ENCODE measurements around the gene PLEKHF1. TPM values are rescaled to one million over a fixed set of nuclear protein-coding genes. Genes with fewer than 3 reads are reported as not detected.

Gene PLEKHF1
- total and polyA plus RNA-seq, 4 donors = 9.9 to 17.5 (median 14.0) TPM

GRCh38 chr19:29695765-29696564 lies 30.7 kb downstream of the PLEKHF1 start:
- no peaks in the 10 kb centered on the region for H3K9me3 ChIP-seq (ENCODE audit: control insufficient read depth, low read length)
- H3K4me3 ChIP-seq (ENCODE audit: low read length in 2 of 2) = no peak overlapping the region
- H3K36me3 ChIP-seq (ENCODE audit: control insufficient read depth in 1 of 2, insufficient read depth in 2 of 2, low read length in 1 of 2) = no peaks in the 10 kb centered on the region
- no peak for ATAC-seq (ENCODE audit: low FRiP score)
- H3K4me1 ChIP-seq (ENCODE audit: control insufficient read depth in 1 of 2, insufficient read depth in 2 of 2, low read length in 2 of 2) = no peaks in the 10 kb centered on the region
- DNase-seq = peak; percentile 19 to 47
- 84% methylated on average over 6 of the region's 6 CpGs for WGBS, 2 donors
- H3K27me3 ChIP-seq (ENCODE audit: control insufficient read depth in 1 of 2, insufficient read depth in 2 of 2, low read length in 1 of 2) = no peaks in the 10 kb centered on the region
- no peak overlapping the region for H3K27ac ChIP-seq (ENCODE audit: low read depth in 1 of 2, low read length in 2 of 2)
- intact Hi-C loops (cut with DNase I) = no loop called here

GRCh38 chr19:29696565-29696846 lies 31.2 kb downstream of the PLEKHF1 start:
- Histone ChIP-seq H3K4me1 (ENCODE audit: control insufficient read depth in 1 of 2, insufficient read depth in 2 of 2, low read length in 2 of 2) (no peaks in the 10 kb centered on the region), H3K27me3 (ENCODE audit: control insufficient read depth in 1 of 2, insufficient read depth in 2 of 2, low read length in 1 of 2) (no peaks in the 10 kb centered on the region), H3K9me3 (ENCODE audit: control insufficient read depth, low read length) (no peaks in the 10 kb centered on the region), H3K4me3 (ENCODE audit: low read length in 2 of 2) (no peak overlapping the region), H3K27ac (ENCODE audit: low read depth in 1 of 2, low read length in 2 of 2) (no peak overlapping the region), H3K36me3 (ENCODE audit: control insufficient read depth in 1 of 2, insufficient read depth in 2 of 2, low read length in 1 of 2) (no peaks in the 10 kb centered on the region)
- intact Hi-C loops (cut with DNase I) = no loop called here
- peak in 1 of 2 donors; percentile 30 for DNase-seq
- WGBS, 2 donors = 50 to 94% methylated on average over 2 of the region's 2 CpGs
- ATAC-seq (ENCODE audit: low FRiP score) = no peak

GRCh38 chr19:29697523-29698261 lies 32.4 kb downstream of the PLEKHF1 start:
- no peak for ATAC-seq (ENCODE audit: low FRiP score)
- 77 to 95% methylated on average over 8 to 10 of the region's 10 CpGs for WGBS, 2 donors
- Histone ChIP-seq H3K4me1 (ENCODE audit: control insufficient read depth in 1 of 2, insufficient read depth in 2 of 2, low read length in 2 of 2) (no peaks in the 10 kb centered on the region), H3K27me3 (ENCODE audit: control insufficient read depth in 1 of 2, insufficient read depth in 2 of 2, low read length in 1 of 2) (no peaks in the 10 kb centered on the region), H3K27ac (ENCODE audit: low read depth in 1 of 2, low read length in 2 of 2) (no peak overlapping the region), H3K36me3 (ENCODE audit: control insufficient read depth in 1 of 2, insufficient read depth in 2 of 2, low read length in 1 of 2) (peaks cover 0 to 4% of the 10 kb centered on the region in 2 donors), H3K9me3 (ENCODE audit: control insufficient read depth, low read length) (no peaks in the 10 kb centered on the region), H3K4me3 (ENCODE audit: low read length in 2 of 2) (no peak overlapping the region)
- intact Hi-C loops (cut with DNase I) = no loop called here
- peak; percentile 26 to 53 for DNase-seq

- ATAC-seq (ENCODE audit: low FRiP score) = no peak
- no peaks in the 10 kb centered on the region for H3K9me3 ChIP-seq (ENCODE audit: control insufficient read depth, low read length)
- WGBS, 2 donors = 73 to 74% methylated on average over 5 of the region's 5 CpGs
- H3K36me3 ChIP-seq (ENCODE audit: control insufficient read depth in 1 of 2, insufficient read depth in 2 of 2, low read length in 1 of 2) = peaks cover 0 to 4% of the 10 kb centered on the region in 2 donors
- no peaks in the 10 kb centered on the region for H3K27me3 ChIP-seq (ENCODE audit: control insufficient read depth in 1 of 2, insufficient read depth in 2 of 2, low read length in 1 of 2)
- peak; percentile 17 to 40 for DNase-seq
- no peaks in the 10 kb centered on the region for H3K4me1 ChIP-seq (ENCODE audit: control insufficient read depth in 1 of 2, insufficient read depth in 2 of 2, low read length in 2 of 2)
- no peak overlapping the region for H3K27ac ChIP-seq (ENCODE audit: low read depth in 1 of 2, low read length in 2 of 2)
- H3K4me3 ChIP-seq (ENCODE audit: low read length in 2 of 2) = no peak overlapping the region
- intact Hi-C loops (cut with DNase I) = no loop called here
These were observed 34.6 kb downstream of the PLEKHF1 start for GRCh38 chr19:29699861-29700260.

- no peak for ATAC-seq (ENCODE audit: low FRiP score)
- Histone ChIP-seq H3K4me1 (ENCODE audit: control insufficient read depth in 1 of 2, insufficient read depth in 2 of 2, low read length in 2 of 2) (no peaks in the 10 kb centered on the region), H3K4me3 (ENCODE audit: low read length in 2 of 2) (no peak overlapping the region), H3K27me3 (ENCODE audit: control insufficient read depth in 1 of 2, insufficient read depth in 2 of 2, low read length in 1 of 2) (no peaks in the 10 kb centered on the region), H3K36me3 (ENCODE audit: control insufficient read depth in 1 of 2, insufficient read depth in 2 of 2, low read length in 1 of 2) (peaks cover 0 to 4% of the 10 kb centered on the region in 2 donors), H3K9me3 (ENCODE audit: control insufficient read depth, low read length) (no peaks in the 10 kb centered on the region), H3K27ac (ENCODE audit: low read depth in 1 of 2, low read length in 2 of 2) (no peak overlapping the region)
- DNase-seq = peak in 1 of 2 donors; percentile 18
- WGBS, 2 donors = 53 to 66% methylated on average over 6 of the region's 6 CpGs
- intact Hi-C loops (cut with DNase I) = no loop called here
These were observed 35.2 kb downstream of the PLEKHF1 start for GRCh38 chr19:29700498-29700897.

- intact Hi-C loops (cut with DNase I) = no loop called here
- Histone ChIP-seq H3K36me3 (ENCODE audit: control insufficient read depth in 1 of 2, insufficient read depth in 2 of 2, low read length in 1 of 2) (peaks cover 0 to 4% of the 10 kb centered on the region in 2 donors), H3K9me3 (ENCODE audit: control insufficient read depth, low read length) (no peaks in the 10 kb centered on the region), H3K27me3 (ENCODE audit: control insufficient read depth in 1 of 2, insufficient read depth in 2 of 2, low read length in 1 of 2) (no peaks in the 10 kb centered on the region), H3K4me3 (ENCODE audit: low read length in 2 of 2) (no peak overlapping the region), H3K27ac (ENCODE audit: low read depth in 1 of 2, low read length in 2 of 2) (no peak overlapping the region), H3K4me1 (ENCODE audit: control insufficient read depth in 1 of 2, insufficient read depth in 2 of 2, low read length in 2 of 2) (no peaks in the 10 kb centered on the region)
- ATAC-seq (ENCODE audit: low FRiP score) = peak; percentile 36
- DNase-seq = peak; percentile 17 to 57
- WGBS, 2 donors = 87 to 89% methylated on average over 30 of the region's 30 CpGs
These were observed 37.1 kb downstream of the PLEKHF1 start for GRCh38 chr19:29702161-29702962.

- 92 to 94% methylated on average over 9 of the region's 9 CpGs for WGBS, 2 donors
- no peaks in the 10 kb centered on the region for H3K27me3 ChIP-seq (ENCODE audit: control insufficient read depth in 1 of 2, insufficient read depth in 2 of 2, low read length in 1 of 2)
- intact Hi-C loops (cut with DNase I) = no loop called here
- H3K4me1 ChIP-seq (ENCODE audit: control insufficient read depth in 1 of 2, insufficient read depth in 2 of 2, low read length in 2 of 2) = no peaks in the 10 kb centered on the region
- H3K9me3 ChIP-seq (ENCODE audit: control insufficient read depth, low read length) = no peaks in the 10 kb centered on the region
- H3K36me3 ChIP-seq (ENCODE audit: control insufficient read depth in 1 of 2, insufficient read depth in 2 of 2, low read length in 1 of 2) = peaks cover 0 to 4% of the 10 kb centered on the region in 2 donors
- ATAC-seq (ENCODE audit: low FRiP score) (no peak), DNase-seq (peak in 1 of 2 donors; percentile 37)
- H3K27ac ChIP-seq (ENCODE audit: low read depth in 1 of 2, low read length in 2 of 2) = no peak overlapping the region
- no peak overlapping the region for H3K4me3 ChIP-seq (ENCODE audit: low read length in 2 of 2)
These were observed 37.7 kb downstream of the PLEKHF1 start for GRCh38 chr19:29702963-29703320.

GRCh38 chr19:29704562-29705558 lies 39.6 kb downstream of the PLEKHF1 start:
- Histone ChIP-seq H3K27me3 (ENCODE audit: control insufficient read depth in 1 of 2, insufficient read depth in 2 of 2, low read length in 1 of 2) (no peaks in the 10 kb centered on the region), H3K4me1 (ENCODE audit: control insufficient read depth in 1 of 2, insufficient read depth in 2 of 2, low read length in 2 of 2) (no peaks in the 10 kb centered on the region), H3K36me3 (ENCODE audit: control insufficient read depth in 1 of 2, insufficient read depth in 2 of 2, low read length in 1 of 2) (peaks cover 0 to 4% of the 10 kb centered on the region in 2 donors), H3K4me3 (ENCODE audit: low read length in 2 of 2) (no peak overlapping the region), H3K27ac (ENCODE audit: low read depth in 1 of 2, low read length in 2 of 2) (no peak overlapping the region), H3K9me3 (ENCODE audit: control insufficient read depth, low read length) (no peaks in the 10 kb centered on the region)
- ATAC-seq (ENCODE audit: low FRiP score) = no peak
- intact Hi-C loops (cut with DNase I) = no loop called here
- DNase-seq = peak in 1 of 2 donors; percentile 20
- 82 to 83% methylated on average over 14 of the region's 14 CpGs for WGBS, 2 donors
